Neural crest cell (in vitro differentiated cells): ENCODE measurements around the gene PEPD. TPM values are rescaled to one million over a fixed set of nuclear protein-coding genes. Genes with fewer than 3 reads are reported as not detected.

Experiments
- DNase-seq: peaks from one replicate; pipeline ENCODE4 v3.0.0; 2021; ENCODE audit warnings: low read depth, mixed read lengths, low spot score
- H3K27ac Mint-ChIP-seq: one replicate; pipeline ENCODE4 v1.8.0; 2021; ENCODE audit warnings: mild to moderate bottlenecking, mixed read lengths; ENCODE audit not compliant: unreplicated experiment
- H3K27me3 Mint-ChIP-seq: 2 replicates; pipeline ENCODE4 v1.8.0; 2021; ENCODE audit warnings: low read depth, mild to moderate bottlenecking, mixed read lengths
- H3K36me3 Mint-ChIP-seq: 2 replicates; pipeline ENCODE4 v1.8.0; 2021; ENCODE audit warnings: low read depth, mild to moderate bottlenecking, mixed read lengths
- H3K4me1 Mint-ChIP-seq: 2 replicates; pipeline ENCODE4 v1.8.0; 2021; ENCODE audit warnings: mixed read lengths
- H3K4me3 Mint-ChIP-seq: one replicate; pipeline ENCODE4 v1.8.0; 2021; ENCODE audit warnings: mild to moderate bottlenecking, mixed read lengths
- H3K9me3 Mint-ChIP-seq: 2 replicates; pipeline ENCODE4 v1.8.0; 2021; ENCODE audit warnings: mixed read lengths
- CTCF ChIP-seq: fragments of 200-600 bp; sonication (generic); conservative IDR thresholded peaks from 2 replicates; pipeline ENCODE4 v1.5.0; 2021; ENCODE audit warnings: antibody characterized with exemption, mild to moderate bottlenecking
- total RNA-seq: library from RNA; stranded (reverse); gene quantifications from 2 replicates; pipeline ENCODE4 v1.2.1, GENCODE V29; 2021

The PEPD gene
- total RNA-seq, 1 donor from 2014 or later, result 39.0 TPM

DNA sequence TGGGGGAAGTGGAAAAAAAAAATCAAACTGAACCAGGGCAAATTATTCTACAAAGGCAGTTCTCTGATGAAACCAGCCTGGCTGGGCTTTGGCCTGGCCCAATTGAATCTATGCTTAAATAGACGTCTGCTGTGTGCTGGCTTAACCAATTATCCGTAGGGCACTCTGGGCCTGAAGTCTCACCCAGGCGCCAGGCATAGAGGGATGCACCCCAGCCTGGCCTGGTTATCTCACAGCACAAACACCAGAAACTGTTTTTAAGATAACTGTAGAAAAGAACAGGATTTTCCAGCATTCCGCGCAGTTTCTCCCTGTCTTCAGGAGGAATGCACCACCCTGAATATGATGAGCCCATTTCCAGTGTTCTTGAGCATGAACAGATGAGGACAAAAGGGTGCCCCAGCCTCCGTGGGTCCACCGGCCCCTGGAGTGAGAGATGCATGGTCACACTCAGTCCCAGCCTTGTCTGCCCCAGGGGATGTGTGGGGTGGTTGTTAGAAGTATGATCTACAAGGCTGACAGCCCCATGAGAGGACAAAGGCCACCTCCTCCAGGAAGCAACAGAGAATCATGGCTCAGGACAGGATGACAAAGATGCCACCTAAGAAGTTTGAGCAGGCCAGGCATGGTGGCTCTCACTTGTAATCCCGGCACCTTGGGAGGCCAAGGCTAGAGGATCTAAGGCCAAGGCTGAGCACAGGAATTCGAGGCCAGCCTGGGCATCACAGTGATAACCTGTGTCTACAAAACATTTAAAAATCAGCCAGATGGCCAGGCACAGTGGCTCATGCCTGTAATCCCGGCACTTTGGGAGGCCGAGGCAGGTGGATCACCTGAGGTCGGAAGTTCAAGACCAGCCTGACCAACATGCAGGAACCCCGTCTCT lies 50.2 kb downstream of the PEPD start:
- H3K27me3 Mint-ChIP-seq, result no peaks in the 10 kb centered on the region
- no peak overlapping the region for H3K27ac Mint-ChIP-seq
- no peak for TF ChIP-seq CTCF
- no peak overlapping the region for H3K4me3 Mint-ChIP-seq
- H3K36me3 Mint-ChIP-seq, result peaks cover 3% of the 10 kb centered on the region
- DNase-seq, result no peak
- H3K9me3 Mint-ChIP-seq, result no peaks in the 10 kb centered on the region
- peaks cover 4% of the 10 kb centered on the region for H3K4me1 Mint-ChIP-seq

DNA sequence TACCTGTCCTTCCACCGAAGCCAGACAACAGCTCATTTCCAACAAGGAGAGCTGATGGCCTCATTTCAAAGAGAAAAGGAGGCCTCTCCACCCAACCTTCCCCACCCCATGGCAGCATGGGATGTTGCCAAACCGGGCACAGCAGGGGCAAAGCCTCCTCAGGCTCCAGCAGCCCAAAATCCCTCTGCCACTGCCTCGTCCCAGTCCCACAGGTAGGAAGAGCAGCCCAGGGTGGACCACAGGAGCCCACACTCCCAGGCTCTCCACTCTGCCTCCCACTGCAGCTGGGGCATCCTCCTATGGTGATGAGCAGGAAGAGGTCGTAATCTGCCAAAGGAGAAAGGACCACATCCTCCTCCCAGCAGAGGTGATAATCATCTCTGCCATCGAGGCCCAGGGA lies 50.9 kb downstream of the PEPD start:
- Mint-ChIP-seq H3K27me3 (no peaks in the 10 kb centered on the region), H3K4me1 (peaks cover 4% of the 10 kb centered on the region), H3K27ac (no peak overlapping the region), H3K4me3 (no peak overlapping the region), H3K36me3 (no peaks in the 10 kb centered on the region), H3K9me3 (no peaks in the 10 kb centered on the region)
- DNase-seq, result no peak
- TF ChIP-seq CTCF, result no peak

DNA sequence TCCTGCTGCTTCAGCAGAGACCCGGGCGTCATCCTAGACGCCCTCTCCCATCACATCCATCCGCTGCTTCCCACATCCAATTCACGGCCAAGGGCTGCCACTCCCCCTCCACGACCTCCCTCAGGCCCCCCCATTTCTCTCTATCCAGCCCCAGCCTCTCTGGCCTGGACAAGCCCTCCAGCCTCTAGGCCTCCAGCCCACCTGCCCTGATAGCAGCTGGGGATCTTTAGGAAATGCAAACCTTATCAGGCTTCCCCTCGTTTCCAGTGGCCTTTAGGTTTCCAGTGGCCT lies 51.6 kb downstream of the PEPD start:
- H3K4me3 Mint-ChIP-seq, result no peak overlapping the region
- H3K27me3 Mint-ChIP-seq, result no peaks in the 10 kb centered on the region
- no peak overlapping the region for H3K27ac Mint-ChIP-seq
- H3K9me3 Mint-ChIP-seq, result no peaks in the 10 kb centered on the region
- no peak for DNase-seq
- H3K36me3 Mint-ChIP-seq, result no peaks in the 10 kb centered on the region
- H3K4me1 Mint-ChIP-seq, result peaks cover 4% of the 10 kb centered on the region
- no peak for TF ChIP-seq CTCF

- no peak for TF ChIP-seq CTCF
- no peaks in the 10 kb centered on the region for H3K27me3 Mint-ChIP-seq
- H3K27ac Mint-ChIP-seq, result peak overlapping the region; percentile 67
- H3K36me3 Mint-ChIP-seq, result no peaks in the 10 kb centered on the region
- no peak for DNase-seq
- no peak overlapping the region for H3K4me3 Mint-ChIP-seq
- H3K4me1 Mint-ChIP-seq, result peaks cover 4% of the 10 kb centered on the region
- no peaks in the 10 kb centered on the region for H3K9me3 Mint-ChIP-seq
These were observed 52.2 kb downstream of the PEPD start for GRCh38 chr19:33469171-33470039.

GRCh38 chr19:33468361-33469170 lies 53.0 kb downstream of the PEPD start:
- Mint-ChIP-seq H3K9me3 (no peaks in the 10 kb centered on the region), H3K4me1 (peaks cover 2% of the 10 kb centered on the region), H3K27ac (peak overlapping the region; percentile 67), H3K36me3 (no peaks in the 10 kb centered on the region), H3K27me3 (no peaks in the 10 kb centered on the region), H3K4me3 (no peak overlapping the region)
- no peak for TF ChIP-seq CTCF
- DNase-seq, result no peak
